Trophoblast cell (in vitro differentiated cells and primary cell): ENCODE data around the gene CST6.

Experiments
- DNase-seq, 2 donors: peaks; one replicate each; pipeline ENCODE4 v3.0.0-alpha.2; 2016
- H2AFZ ChIP-seq: 2 replicates; pipeline ENCODE4 v1.6.1; 2013; ENCODE audit warnings: low read length, moderate library complexity, mild to moderate bottlenecking; ENCODE audit not compliant: insufficient read depth, poor library complexity
- H2AK5ac ChIP-seq: 2 replicates; pipeline ENCODE4 v1.6.1; 2013; ENCODE audit warnings: mild to moderate bottlenecking, low read length
- H2BK120ac ChIP-seq: 2 replicates; pipeline ENCODE4 v1.6.1; 2013; ENCODE audit warnings: low read length, mild to moderate bottlenecking, moderate library complexity; ENCODE audit not compliant: insufficient read depth, poor library complexity
- H2BK12ac ChIP-seq: 2 replicates; pipeline ENCODE4 v1.6.1; 2013; ENCODE audit warnings: mild to moderate bottlenecking, low read length, moderate library complexity
- H2BK5ac ChIP-seq: 2 replicates; pipeline ENCODE4 v1.6.1; 2013; ENCODE audit warnings: low read length, low read depth, moderate library complexity, mild to moderate bottlenecking; ENCODE audit not compliant: poor library complexity
- H3K14ac ChIP-seq: 2 replicates; pipeline ENCODE4 v1.6.1; 2013; ENCODE audit warnings: mild to moderate bottlenecking, low read length
- H3K18ac ChIP-seq: 2 replicates; pipeline ENCODE4 v1.6.1; 2013; ENCODE audit warnings: mild to moderate bottlenecking, low read length
- H3K23ac ChIP-seq: 2 replicates; pipeline ENCODE4 v1.6.1; 2013; ENCODE audit warnings: low read length
- H3K27ac ChIP-seq: 2 replicates; pipeline ENCODE4 v1.5.1; 2013; ENCODE audit warnings: low read depth, mild to moderate bottlenecking, inconsistent platforms, low read length, moderate library complexity
- H3K27me3 ChIP-seq: 2 replicates; pipeline ENCODE4 v1.6.1; 2013; ENCODE audit warnings: inconsistent platforms, mild to moderate bottlenecking, low read length, moderate library complexity; ENCODE audit not compliant: insufficient read depth
- H3K36me3 ChIP-seq, 2 experiments: 1 replicate in 1 of 2; 2 replicates in 1 of 2; pipeline ENCODE4 v1.6.1; 2013; ENCODE audit warnings: low read length in 2 of 2, mild to moderate bottlenecking in 2 of 2, moderate library complexity in 1 of 2; ENCODE audit not compliant: insufficient read depth in 2 of 2, control insufficient read depth in 1 of 2
- H3K4ac ChIP-seq: 2 replicates; pipeline ENCODE4 v1.6.1; 2013; ENCODE audit warnings: low read depth, mild to moderate bottlenecking, low read length, moderate library complexity
- H3K4me1 ChIP-seq, 2 experiments: 1 replicate in 1 of 2; 2 replicates in 1 of 2; pipeline ENCODE4 v1.6.1; 2013; ENCODE audit warnings: low read length in 2 of 2, mild to moderate bottlenecking in 2 of 2, moderate library complexity in 1 of 2; ENCODE audit not compliant: insufficient read depth in 2 of 2, control insufficient read depth in 1 of 2
- H3K4me2 ChIP-seq: 2 replicates; pipeline ENCODE4 v1.6.1; 2013; ENCODE audit warnings: inconsistent platforms, mild to moderate bottlenecking, low read length, moderate library complexity
- H3K4me3 ChIP-seq: 2 replicates; pipeline ENCODE4 v1.5.1; 2013; ENCODE audit warnings: mild to moderate bottlenecking, low read depth, low read length, inconsistent platforms
- H3K79me1 ChIP-seq: one replicate; pipeline ENCODE4 v1.6.1; 2013; ENCODE audit warnings: low read length
- H3K79me2 ChIP-seq: 2 replicates; pipeline ENCODE4 v1.6.1; 2013; ENCODE audit warnings: low read length, mild to moderate bottlenecking; ENCODE audit not compliant: control insufficient read depth, insufficient read depth, poor library complexity
- H3K9ac ChIP-seq: 2 replicates; pipeline ENCODE4 v1.6.1; 2013; ENCODE audit warnings: mild to moderate bottlenecking, low read length
- H3K9me3 ChIP-seq: 2 replicates; pipeline ENCODE4 v1.6.1; 2013; ENCODE audit warnings: low read depth, mild to moderate bottlenecking, control low read depth, inconsistent platforms, low read length; ENCODE audit not compliant: insufficient read depth
- H4K12ac ChIP-seq: 2 replicates; pipeline ENCODE4 v1.6.1; 2013; ENCODE audit warnings: low read depth, mild to moderate bottlenecking, low read length, moderate library complexity
- H4K8ac ChIP-seq: 2 replicates; pipeline ENCODE4 v1.6.1; 2013; ENCODE audit warnings: low read depth, mild to moderate bottlenecking, low read length, moderate library complexity
- H4K91ac ChIP-seq: one replicate; pipeline ENCODE4 v1.6.1; 2013; ENCODE audit warnings: low read depth, mild to moderate bottlenecking, low read length, moderate library complexity
- WGBS: extraction: QIAGEN DNeasy Blood & Tissue Kit; methylation state at CpG from one replicate; pipeline ENCODE4 v1.1.7; 2013; ENCODE audit warnings: missing lambda C conversion rate; ENCODE audit not compliant: insufficient read length, insufficient coverage; ENCODE audit errors: extremely low coverage; 5-methylcytosine and 5-hydroxymethylcytosine counted together

The CST6 gene

DNA sequence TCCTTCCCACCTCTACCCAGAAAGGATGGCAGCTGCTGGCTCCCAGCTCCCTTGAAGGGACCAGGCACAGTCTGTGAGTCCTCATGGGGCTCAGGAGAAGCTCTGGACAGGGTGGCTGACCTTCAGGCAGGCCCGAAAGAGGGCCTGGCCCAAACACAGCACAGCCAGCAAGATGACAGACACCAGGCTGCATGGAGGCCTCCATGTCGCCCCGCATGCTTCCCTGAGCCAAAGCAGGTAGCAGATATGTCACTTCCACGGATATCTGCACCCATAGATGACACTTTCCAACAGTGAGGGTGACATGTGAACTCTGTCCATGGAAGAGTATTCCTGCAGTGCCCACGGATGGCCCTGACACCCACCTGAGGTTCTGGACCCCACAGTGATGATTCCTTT is 28.2 kb upstream of the CST6 start:
- Histone ChIP-seq H3K79me1 (no peaks in the 10 kb centered on the region), H2BK5ac (no peak overlapping the region), H4K91ac (no peak overlapping the region), H2AK5ac (no peak overlapping the region), H3K4me2 (no peak overlapping the region), H3K18ac (no peak overlapping the region), H3K27ac (no peak overlapping the region), H2AFZ (no peak overlapping the region), H3K27me3 (no peaks in the 10 kb centered on the region), H3K79me2 (no peaks in the 10 kb centered on the region), H3K14ac (no peak overlapping the region), H3K4ac (no peak overlapping the region), H4K12ac (no peak overlapping the region), H2BK120ac (no peak overlapping the region), H3K9ac (no peak overlapping the region), H2BK12ac (no peak overlapping the region), H3K23ac (no peak overlapping the region), H3K36me3 (peaks cover 12 to 16% of the 10 kb centered on the region in 2 experiments), H3K9me3 (no peaks in the 10 kb centered on the region), H3K4me3 (no peak overlapping the region), H3K4me1 (no peaks in the 10 kb centered on the region), H4K8ac (no peak overlapping the region)
- no peak for DNase-seq
- WGBS: no CpG with 5 or more reads among the region's 5 CpGs

DNA sequence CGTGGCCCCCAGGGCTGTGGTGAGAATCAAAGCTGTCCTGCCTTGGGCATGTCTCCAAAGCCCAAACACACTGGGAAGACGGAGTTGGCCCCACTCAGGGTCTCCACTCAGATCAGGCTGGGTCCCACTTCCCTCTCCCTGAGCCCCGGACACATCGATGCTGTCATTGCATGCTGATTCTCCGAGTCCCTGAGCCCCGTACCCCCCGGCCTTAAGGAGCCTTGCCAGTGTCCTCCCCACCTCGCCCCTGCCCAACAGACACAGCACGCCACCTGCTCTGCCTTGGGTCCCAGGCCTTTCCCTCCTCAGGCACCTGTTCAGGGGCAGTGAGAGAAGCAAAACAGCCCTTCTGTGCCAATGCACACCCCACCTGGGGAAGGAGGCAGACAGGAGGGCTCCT is 24.5 kb upstream of the CST6 start:
- Histone ChIP-seq H3K23ac (no peak overlapping the region), H4K8ac (no peak overlapping the region), H3K27me3 (no peaks in the 10 kb centered on the region), H3K79me1 (no peaks in the 10 kb centered on the region), H3K4me3 (no peak overlapping the region), H3K9me3 (no peaks in the 10 kb centered on the region), H3K4me2 (no peak overlapping the region), H3K27ac (no peak overlapping the region), H3K4me1 (no peaks in the 10 kb centered on the region), H3K36me3 (peaks cover 3 to 6% of the 10 kb centered on the region in 2 experiments), H2BK12ac (no peak overlapping the region), H4K12ac (no peak overlapping the region), H2BK120ac (no peak overlapping the region), H3K14ac (no peak overlapping the region), H3K18ac (no peak overlapping the region), H4K91ac (no peak overlapping the region), H2AK5ac (no peak overlapping the region), H2BK5ac (no peak overlapping the region), H3K79me2 (no peaks in the 10 kb centered on the region), H3K9ac (no peak overlapping the region), H3K4ac (no peak overlapping the region), H2AFZ (no peak overlapping the region)
- DNase-seq: no peak
- WGBS: no CpG with 5 or more reads among the region's 9 CpGs

DNA sequence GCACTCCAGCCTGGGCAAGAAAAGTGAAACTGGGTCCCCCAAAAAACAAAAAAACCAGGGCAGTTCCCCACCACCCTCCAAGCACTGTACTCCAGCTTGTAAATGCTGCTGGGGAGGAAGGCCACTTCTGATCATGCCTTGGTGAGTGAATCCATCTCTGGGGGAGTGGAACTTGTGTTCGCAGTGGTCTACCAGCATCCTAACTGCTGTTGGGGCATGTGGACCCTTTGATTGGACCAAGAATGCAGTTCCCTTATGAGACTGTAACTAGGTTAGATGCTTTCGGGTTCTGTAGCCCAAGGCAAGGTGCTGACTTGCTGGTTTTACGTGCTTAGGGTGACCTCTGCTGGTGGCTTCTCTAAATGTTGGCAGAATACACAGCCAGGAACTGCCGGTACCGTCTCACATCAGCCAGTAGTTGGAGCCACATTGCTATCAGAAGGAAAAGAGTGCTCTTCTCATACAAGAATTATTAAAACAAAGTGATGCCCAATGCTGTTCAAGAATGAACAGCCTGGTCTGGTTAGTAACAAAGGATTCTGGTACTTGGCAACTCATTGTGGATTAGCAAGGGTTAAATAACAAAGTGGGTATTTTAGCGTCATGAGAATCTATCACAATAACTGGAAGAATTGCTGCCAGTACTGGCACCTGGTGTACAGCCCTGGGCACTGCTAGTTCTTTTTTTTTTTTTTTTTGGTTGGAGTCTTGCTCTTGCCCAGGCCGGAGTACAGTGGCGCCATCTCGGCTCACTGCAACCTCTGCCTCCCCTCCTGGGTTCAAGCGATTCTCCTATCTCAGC is 22.8 kb upstream of the CST6 start:
- Histone ChIP-seq H3K79me2 (no peaks in the 10 kb centered on the region), H3K4me1 (no peaks in the 10 kb centered on the region), H3K14ac (no peak overlapping the region), H2BK120ac (no peak overlapping the region), H3K4ac (no peak overlapping the region), H3K18ac (no peak overlapping the region), H3K9ac (no peak overlapping the region), H4K91ac (no peak overlapping the region), H3K79me1 (no peaks in the 10 kb centered on the region), H2AFZ (no peak overlapping the region), H4K8ac (no peak overlapping the region), H3K4me3 (no peak overlapping the region), H3K9me3 (no peaks in the 10 kb centered on the region), H3K36me3 (peaks cover 4 to 6% of the 10 kb centered on the region in 2 experiments), H2BK5ac (no peak overlapping the region), H3K4me2 (no peak overlapping the region), H3K23ac (no peak overlapping the region), H3K27me3 (no peaks in the 10 kb centered on the region), H2AK5ac (no peak overlapping the region), H4K12ac (no peak overlapping the region), H2BK12ac (no peak overlapping the region), H3K27ac (no peak overlapping the region)
- WGBS: no CpG with 5 or more reads among the region's 10 CpGs
- peak; percentile 90 to 98 for DNase-seq

DNA sequence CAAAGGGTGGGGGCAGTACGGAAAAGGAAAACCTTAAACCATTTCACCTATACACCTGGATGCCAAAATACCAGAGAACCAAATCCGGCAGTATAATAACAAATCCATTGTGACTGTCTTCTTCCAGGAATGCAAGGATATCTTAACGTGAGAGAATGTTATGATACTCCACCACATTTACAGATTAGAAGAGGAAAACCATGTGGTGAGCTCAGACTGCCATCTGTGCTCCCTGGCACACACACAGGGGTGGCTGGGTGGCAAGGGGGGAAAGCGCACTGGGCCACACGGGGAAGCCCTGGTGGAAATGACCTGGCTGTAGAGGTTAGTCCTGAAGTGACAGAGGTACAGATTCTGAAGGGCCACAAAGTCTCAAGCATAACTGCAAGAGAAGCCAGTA is 19.8 kb upstream of the CST6 start:
- Histone ChIP-seq H3K18ac (no peak overlapping the region), H2AFZ (no peak overlapping the region), H3K14ac (no peak overlapping the region), H2BK5ac (no peak overlapping the region), H3K27ac (no peak overlapping the region), H3K27me3 (no peaks in the 10 kb centered on the region), H3K9me3 (no peaks in the 10 kb centered on the region), H3K36me3 (peaks cover 4 to 6% of the 10 kb centered on the region in 2 experiments), H3K79me2 (no peaks in the 10 kb centered on the region), H3K4me1 (no peaks in the 10 kb centered on the region), H3K23ac (no peak overlapping the region), H4K12ac (no peak overlapping the region), H4K8ac (no peak overlapping the region), H2BK120ac (no peak overlapping the region), H3K79me1 (no peaks in the 10 kb centered on the region), H3K4me3 (no peak overlapping the region), H2AK5ac (no peak overlapping the region), H3K9ac (no peak overlapping the region), H2BK12ac (no peak overlapping the region), H4K91ac (no peak overlapping the region), H3K4ac (no peak overlapping the region), H3K4me2 (no peak overlapping the region)
- WGBS: no CpG with 5 or more reads among the region's 5 CpGs
- DNase-seq: no peak
